Motor neuron (in vitro differentiated cells): ENCODE results near the gene PLXNB3. TPM values are rescaled to one million over a fixed set of nuclear protein-coding genes. Genes with fewer than 3 reads are reported as not detected.
"Not testable (repeated sequence)": the region's sequence is repeated elsewhere in the genome, so short reads cannot be mapped to it uniquely, and the experiment has no call there.

Source experiments
- ATAC-seq, 8 experiments: fragments of 200-7000 bp; cut with Tn5 transposase; replicated peaks in 6 of 8; 2 replicates each; pipeline ENCODE4 v1.8.0; 2021; ENCODE audit warnings: mild to moderate bottlenecking in 8 of 8, moderate library complexity in 8 of 8
- H3K27ac ChIP-seq, 2 donors: fragments of 250-450 bp; sonication (Bioruptor Pico); 2 replicates each; pipeline ENCODE4 v1.9.0; 2021; ENCODE audit warnings: antibody characterized with exemption in 2 of 2, mild to moderate bottlenecking in 2 of 2, moderate library complexity in 1 of 2
- H3K4me1 ChIP-seq, 2 donors: fragments of 250-450 bp; sonication (Bioruptor Pico); replicated peaks in 1 of 2; 2 replicates each; pipeline ENCODE4 v1.6.1; 2021; ENCODE audit warnings: antibody characterized with exemption in 2 of 2, mild to moderate bottlenecking in 2 of 2, moderate library complexity in 1 of 2
- H3K4me3 ChIP-seq, 5 donors: fragments of 250-450 bp; sonication (Bioruptor Pico); 2 replicates each; pipeline ENCODE4 v1.9.0; 2021; ENCODE audit warnings: antibody characterized with exemption in 5 of 5, mild to moderate bottlenecking in 5 of 5, moderate library complexity in 4 of 5
- WGBS, 10 experiments: fragments of 450-650 bp; shearing (Covaris generic); methylation state at CpG; one replicate each; pipeline ENCODE4 v1.0.0; 2022; 5-methylcytosine and 5-hydroxymethylcytosine counted together
- in situ Hi-C, 9 experiments: fragments of 400-800 bp; cut with MboI; loops; one replicate each; pipeline ENCODE4 v1.15.0; 2021; ENCODE audit warnings: low sequenced_read_pairs in 9 of 9, low pct_unique_long_range_greater_than_20kb in 2 of 9; ENCODE audit not compliant: unreplicated experiment in 9 of 9
- total RNA-seq, 8 experiments: library from RNA; unstranded; fragments of 300-600 nt; gene quantifications; 2 replicates each; pipeline versions ENCODE4 v1.2.3 to v1.2.4, GENCODE V29; 2022

The PLXNB3 gene
- total RNA-seq, 8 experiments from 2014 or later: 0.62 to 4.3 (median 1.2) TPM

- in situ Hi-C loops: no loop called here
- 40 to 62% methylated on average over 2 to 9 of the region's 19 CpGs; no CpG with 5 or more reads in 8 of the 10 experiments for WGBS, 10 experiments
- H3K4me3 ChIP-seq: no peak overlapping the region
- ATAC-seq: no peak
- H3K4me1 ChIP-seq: peaks cover 41 to 45% of the 10 kb centered on the region in 2 donors
- no peak overlapping the region for H3K27ac ChIP-seq
Measured at GRCh38 chrX:153814591-153815315, 50.7 kb downstream of the PLXNB3 start.

GRCh38 chrX:153816831-153817690 is 53.0 kb downstream of the PLXNB3 start:
- Histone ChIP-seq H3K27ac (no peak overlapping the region), H3K4me1 (peaks cover 47 to 55% of the 10 kb centered on the region in 2 donors), H3K4me3 (no peak overlapping the region)
- WGBS, 10 experiments: 60 to 100% (median 88%) methylated on average over 1 to 4 of the region's 25 CpGs; no CpG with 5 or more reads in 5 of the 10 experiments
- ATAC-seq: peak in 1 of 8 experiments; percentile 48
- in situ Hi-C loops: no loop called here

GRCh38 chrX:153818064-153818463 is 54.0 kb downstream of the PLXNB3 start:
- in situ Hi-C loops, ATAC-seq, H3K27ac ChIP-seq, H3K4me3 ChIP-seq: not testable (repeated sequence)
- 46 to 67% (median 60%) methylated on average over 1 to 6 of the region's 9 CpGs; no CpG with 5 or more reads in 7 of the 10 experiments for WGBS, 10 experiments
- peaks cover 42 to 48% of the 10 kb centered on the region in 2 donors for H3K4me1 ChIP-seq

DNA sequence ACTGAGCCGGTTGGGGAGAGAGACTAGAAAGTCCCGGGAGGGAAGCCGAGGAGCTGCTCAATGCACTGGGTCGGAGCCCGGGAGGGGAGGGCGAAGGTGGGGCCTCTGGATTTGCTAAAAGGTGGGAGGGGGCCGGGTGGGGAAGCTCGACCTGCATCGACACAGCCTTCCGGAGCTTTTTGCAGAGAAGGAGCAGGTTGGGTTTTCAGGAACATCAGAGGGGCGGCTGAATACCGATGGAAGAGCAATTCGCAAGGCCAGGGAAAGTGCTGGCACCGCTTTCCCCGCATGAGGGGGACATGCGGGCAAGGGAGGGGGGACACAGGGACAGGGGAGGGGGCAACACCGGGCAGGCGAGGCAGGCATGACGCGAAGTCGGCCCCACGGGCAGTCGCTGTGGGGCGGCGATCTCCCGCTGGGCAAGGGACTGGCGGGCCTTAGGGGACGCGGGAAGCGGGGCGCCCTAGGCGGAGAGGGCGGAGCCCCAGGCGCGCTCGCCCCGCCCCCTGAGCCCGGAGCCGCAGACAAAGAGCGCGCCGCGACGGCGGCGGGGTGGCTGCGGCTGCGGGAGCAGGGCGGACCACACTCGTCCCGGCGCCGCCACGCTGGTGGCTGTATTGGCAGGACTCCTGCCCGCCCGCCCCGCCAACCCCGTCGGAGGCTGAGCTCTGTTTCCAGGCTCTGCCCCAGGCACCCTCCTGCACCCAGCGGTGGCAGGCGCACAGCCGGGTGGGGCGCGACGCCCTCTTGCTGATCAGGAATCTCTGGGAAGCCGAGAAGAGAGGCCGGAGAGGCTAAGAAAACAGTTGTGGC is 54.7 kb downstream of the PLXNB3 start:
- Histone ChIP-seq H3K4me3 (peak overlapping the region; percentile 27 to 43 (median 35)), H3K4me1 (peaks cover 42 to 46% of the 10 kb centered on the region in 2 donors), H3K27ac (peak overlapping the region; percentile 85 to 88)
- WGBS, 10 experiments: 10 to 80% methylated on average over 1 to 4 of the region's 67 CpGs; no CpG with 5 or more reads in 8 of the 10 experiments
- in situ Hi-C loops: no loop called here
- ATAC-seq: peak; percentile 71 to 94 (median 88)

DNA sequence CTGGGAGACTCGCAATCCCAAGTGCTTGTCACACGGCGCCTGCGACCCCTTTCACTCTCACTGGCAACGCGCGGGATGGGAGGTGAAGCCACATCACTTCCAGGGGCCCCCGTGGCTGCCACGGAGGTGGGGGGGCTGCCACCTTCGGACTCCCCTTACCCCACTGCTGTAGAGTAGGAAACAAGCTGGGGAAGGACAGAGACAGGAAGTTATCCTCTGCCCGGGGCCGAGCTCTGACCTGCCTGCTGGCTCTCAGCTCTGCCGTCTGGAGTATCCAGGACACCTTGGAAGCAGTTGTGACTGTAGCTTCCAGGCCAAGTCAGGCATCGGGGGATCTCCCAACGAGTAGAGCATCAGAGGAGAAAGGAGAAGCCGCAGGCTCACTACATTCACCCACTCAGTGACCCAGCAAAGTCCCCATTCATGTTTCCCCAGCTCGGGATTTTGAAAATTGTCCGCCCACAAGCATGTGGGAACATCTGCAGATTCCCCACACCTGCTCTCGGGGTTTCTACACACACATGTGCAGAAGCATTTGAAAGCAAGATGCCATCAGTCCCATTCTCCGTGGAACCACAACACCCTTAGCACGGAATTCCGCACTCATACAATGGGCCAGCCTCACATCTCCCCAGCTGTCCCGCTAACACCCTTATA is 55.5 kb downstream of the PLXNB3 start:
- Histone ChIP-seq H3K4me3 (peak overlapping the region; percentile 27 to 43 (median 35)), H3K4me1 (peaks cover 42 to 46% of the 10 kb centered on the region in 2 donors), H3K27ac (peak overlapping the region; percentile 85 to 88)
- peak in 7 of 8 experiments; percentile 17 to 48 (median 33) for ATAC-seq
- in situ Hi-C loops: no loop called here
- 0 to 75% (median 24%) methylated on average over 1 to 6 of the region's 23 CpGs; no CpG with 5 or more reads in 6 of the 10 experiments for WGBS, 10 experiments

DNA sequence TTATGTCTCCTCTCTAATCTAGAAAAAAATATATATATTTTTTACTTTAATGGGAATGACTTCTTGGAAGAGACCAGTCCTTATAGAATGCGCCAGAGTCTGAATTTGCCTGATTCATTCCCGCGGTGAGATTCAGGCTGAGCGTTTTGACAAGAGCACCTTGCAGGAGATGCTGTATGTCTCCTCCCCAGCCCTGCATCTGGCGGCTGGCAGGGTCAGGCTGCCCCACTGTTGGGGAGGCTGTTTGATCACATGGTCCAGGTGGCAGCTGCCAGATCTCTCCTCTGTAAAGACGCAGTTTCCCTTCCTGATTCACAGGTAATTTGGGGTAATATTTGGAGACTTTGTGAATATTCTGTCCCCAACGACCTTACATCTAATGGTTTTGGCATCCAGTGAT is 56.6 kb downstream of the PLXNB3 start:
- WGBS, 10 experiments: 59 to 100% (median 93%) methylated on average over 1 to 5 of the region's 7 CpGs; no CpG with 5 or more reads in 5 of the 10 experiments
- H3K4me1 ChIP-seq: peaks cover 42 to 46% of the 10 kb centered on the region in 2 donors
- peak overlapping the region; percentile 7 to 23 for H3K27ac ChIP-seq
- ATAC-seq: no peak
- in situ Hi-C loops: no loop called here
- no peak overlapping the region for H3K4me3 ChIP-seq

GRCh38 chrX:153821066-153821465 is 57.0 kb downstream of the PLXNB3 start:
- in situ Hi-C loops: no loop called here
- 34 to 80% methylated on average over 1 to 4 of the region's 9 CpGs; no CpG with 5 or more reads in 8 of the 10 experiments for WGBS, 10 experiments
- Histone ChIP-seq H3K4me1 (peaks cover 42 to 46% of the 10 kb centered on the region in 2 donors), H3K27ac (peak overlapping the region; percentile 7 to 23), H3K4me3 (no peak overlapping the region)
- no peak for ATAC-seq

- in situ Hi-C loops: no loop called here
- no peak overlapping the region for H3K4me3 ChIP-seq
- ATAC-seq: no peak
- peaks cover 26 to 33% of the 10 kb centered on the region in 2 donors for H3K4me1 ChIP-seq
- no peak overlapping the region for H3K27ac ChIP-seq
- 0 to 93% (median 72%) methylated on average over 1 to 6 of the region's 10 CpGs; no CpG with 5 or more reads in 7 of the 10 experiments for WGBS, 10 experiments
Measured at GRCh38 chrX:153824348-153824747, 60.3 kb downstream of the PLXNB3 start.

- H3K4me1 ChIP-seq: peaks cover 19 to 27% of the 10 kb centered on the region in 2 donors
Measured at GRCh38 chrX:153825042-153825441, 61.0 kb downstream of the PLXNB3 start.

More at GRCh38 chrX:153825042-153825441, 61.0 kb downstream of the PLXNB3 start:
- in situ Hi-C loops: no loop called here
- 67 to 100% methylated on average over 1 of the region's 8 CpGs; no CpG with 5 or more reads in 8 of the 10 experiments for WGBS, 10 experiments
- Histone ChIP-seq H3K27ac (no peak overlapping the region), H3K4me3 (no peak overlapping the region)
- no peak for ATAC-seq

Other genes with a start within 250 kb of the PLXNB3 start
- gene ATP2B3, start 246.6 kb upstream of the PLXNB3 start, total RNA-seq: 1 to 10 TPM in 2 of 8 experiments, under 1 TPM in 4, not detected in 2; 0.17 to 4.4 (median 0.66) TPM
- 10 to 100 TPM; 11.2 to 18.8 (median 14.6) TPM for gene CCNQ, start 165.1 kb upstream of the PLXNB3 start, total RNA-seq
- gene DUSP9, start 117.0 kb upstream of the PLXNB3 start, total RNA-seq: 1 to 10 TPM in 2 of 8 experiments, under 1 TPM in 5, not detected in 1; 0.43 to 2.1 (median 0.77) TPM
- 10 to 100 TPM in 4 of 8 experiments, 1 to 10 TPM in 3, under 1 TPM in 1; 0.61 to 30.3 (median 10.6) TPM for gene PNCK, start 90.4 kb upstream of the PLXNB3 start, total RNA-seq
- 10 to 100 TPM in 7 of 8 experiments, 1 to 10 TPM in 1; 8.9 to 55.9 (median 38.7) TPM for gene SLC6A8, start 76.3 kb upstream of the PLXNB3 start, total RNA-seq
- gene BCAP31, start 39.9 kb upstream of the PLXNB3 start, total RNA-seq: 100 to 1,000 TPM in 3 of 8 experiments, 10 to 100 TPM in 5; 70.0 to 239 (median 86.4) TPM
- gene ABCD1, start 39.4 kb upstream of the PLXNB3 start, total RNA-seq: 1 to 10 TPM; 3.4 to 6.8 (median 3.6) TPM
- 1 to 10 TPM in 4 of 8 experiments, under 1 TPM in 4; 0.51 to 5.0 (median 0.93) TPM for gene SRPK3, start 16.8 kb downstream of the PLXNB3 start, total RNA-seq
- 10 to 100 TPM; 32.2 to 69.3 (median 42.6) TPM for gene IDH3G, start 30.1 kb downstream of the PLXNB3 start, total RNA-seq
- 100 to 1,000 TPM; 327 to 910 (median 415) TPM for gene SSR4, start 30.4 kb downstream of the PLXNB3 start, total RNA-seq
- gene PDZD4, start 66.3 kb downstream of the PLXNB3 start, total RNA-seq: 100 to 1,000 TPM in 1 of 8 experiments, 10 to 100 TPM in 4, under 1 TPM in 3; 0.09 to 103 (median 57.4) TPM
- gene L1CAM, start 121.9 kb downstream of the PLXNB3 start, total RNA-seq: 100 to 1,000 TPM in 4 of 8 experiments, 10 to 100 TPM in 1, 1 to 10 TPM in 2, under 1 TPM in 1; 0.87 to 147 (median 96.4) TPM
- 1 to 10 TPM in 1 of 8 experiments, under 1 TPM in 4, not detected in 3; 0.11 to 1.4 (median 0.19) TPM for gene AVPR2, start 140.4 kb downstream of the PLXNB3 start, total RNA-seq
- gene ARHGAP4, start 162.0 kb downstream of the PLXNB3 start, total RNA-seq: 10 to 100 TPM in 1 of 8 experiments, 1 to 10 TPM in 6, not detected in 1; 1.6 to 21.7 (median 2.9) TPM
- 100 to 1,000 TPM in 2 of 8 experiments, 10 to 100 TPM in 6; 48.3 to 121 (median 71.4) TPM for gene NAA10, start 170.8 kb downstream of the PLXNB3 start, total RNA-seq
- gene RENBP, start 180.4 kb downstream of the PLXNB3 start, total RNA-seq: 10 to 100 TPM in 5 of 8 experiments, 1 to 10 TPM in 3; 5.3 to 46.7 (median 10.6) TPM
- gene HCFC1, start 207.6 kb downstream of the PLXNB3 start, total RNA-seq: 10 to 100 TPM; 11.8 to 52.2 (median 21.4) TPM
- gene TMEM187, start 208.5 kb downstream of the PLXNB3 start, total RNA-seq: 1 to 10 TPM; 2.7 to 9.5 (median 4.7) TPM